ENCODE data around the gene PAM. TPM values are rescaled to one million over a fixed set of nuclear protein-coding genes. Genes with fewer than 3 reads are reported as not detected.

Gene PAM
- total and polyA plus RNA-seq, 12 donors, result 234 to 580 (median 397) TPM

GRCh38 chr5:102818345-102818744 is 63.2 kb downstream of the PAM start:
- H3K4me1 ChIP-seq (replicated peaks in 1 of 2), result peaks cover 7 to 25% of the 10 kb centered on the region in 2 donors
- no peak overlapping the region for H3K27ac ChIP-seq
- intact Hi-C loops (cut with DNase I), result no loop called here

GRCh38 chr5:102818934-102819333 is 63.8 kb downstream of the PAM start:
- no peaks in the 10 kb centered on the region for H3K36me3 ChIP-seq (replicated peaks in 1 of 2)
- DNase-seq, result no peak
- H3K9me3 ChIP-seq (replicated peaks in 1 of 3), result no peaks in the 10 kb centered on the region
- 88 to 93% (median 89%) methylated on average over 5 of the region's 5 CpGs for WGBS, 4 donors
- H3K4me3 ChIP-seq, result no peak overlapping the region
- H3K4me1 ChIP-seq (replicated peaks in 1 of 2), result peaks cover 7 to 25% of the 10 kb centered on the region in 2 donors
- no peak for TF ChIP-seq CTCF (IDR thresholded peaks at IDR 0.05)
- no peak for TF ChIP-seq POLR2A (IDR thresholded peaks at IDR 0.05)
- no peaks in the 10 kb centered on the region for H3K27me3 ChIP-seq
- H3K27ac ChIP-seq, result no peak overlapping the region
- intact Hi-C loops (cut with DNase I), result no loop called here

More at GRCh38 chr5:102818345-102818744, 63.2 kb downstream of the PAM start:
- no peak for DNase-seq
- WGBS, 4 donors, result 38 to 72% (median 60%) methylated on average over 1 of the region's 1 CpG
- no peak for TF ChIP-seq CTCF (IDR thresholded peaks at IDR 0.05)
- no peak for TF ChIP-seq POLR2A (IDR thresholded peaks at IDR 0.05)
- Histone ChIP-seq H3K9me3 (replicated peaks in 1 of 3) (no peaks in the 10 kb centered on the region), H3K4me3 (no peak overlapping the region), H3K36me3 (replicated peaks in 1 of 2) (no peaks in the 10 kb centered on the region), H3K27me3 (no peaks in the 10 kb centered on the region)

- intact Hi-C loops (cut with DNase I), result no loop called here
- Histone ChIP-seq H3K4me1 (replicated peaks in 1 of 2) (peaks cover 7 to 25% of the 10 kb centered on the region in 2 donors), H3K27me3 (no peaks in the 10 kb centered on the region), H3K4me3 (no peak overlapping the region), H3K36me3 (replicated peaks in 1 of 2) (no peaks in the 10 kb centered on the region), H3K9me3 (replicated peaks in 1 of 3) (no peaks in the 10 kb centered on the region), H3K27ac (no peak overlapping the region)
- 77 to 84% (median 81%) methylated on average over 5 of the region's 5 CpGs for WGBS, 4 donors
- TF ChIP-seq POLR2A (IDR thresholded peaks at IDR 0.05) (no peak), CTCF (IDR thresholded peaks at IDR 0.05) (no peak)
- no peak for DNase-seq
Measured at GRCh38 chr5:102819634-102820033, 64.5 kb downstream of the PAM start.

GRCh38 chr5:102823441-102823874 is 68.4 kb downstream of the PAM start:
- Histone ChIP-seq H3K4me1 (replicated peaks in 1 of 2) (peaks cover 0 to 9% of the 10 kb centered on the region in 2 donors), H3K4me3 (no peak overlapping the region), H3K9me3 (replicated peaks in 1 of 3) (no peaks in the 10 kb centered on the region), H3K27ac (no peak overlapping the region), H3K27me3 (no peaks in the 10 kb centered on the region), H3K36me3 (replicated peaks in 1 of 2) (no peaks in the 10 kb centered on the region)
- intact Hi-C loops (cut with DNase I), result no loop called here
- TF ChIP-seq POLR2A (IDR thresholded peaks at IDR 0.05), result no peak
- no peak for TF ChIP-seq CTCF (IDR thresholded peaks at IDR 0.05)
- DNase-seq, result no peak
- 64 to 83% (median 79%) methylated on average over 1 of the region's 1 CpG for WGBS, 4 donors
